Measurements from ENCODE around the gene FRAS1. TPM values are rescaled to one million over a fixed set of nuclear protein-coding genes. Genes with fewer than 3 reads are reported as not detected.

FRAS1 gene
- total RNA-seq, 2 donors from 2014 or later, result 0.07 to 0.10 TPM

DNA sequence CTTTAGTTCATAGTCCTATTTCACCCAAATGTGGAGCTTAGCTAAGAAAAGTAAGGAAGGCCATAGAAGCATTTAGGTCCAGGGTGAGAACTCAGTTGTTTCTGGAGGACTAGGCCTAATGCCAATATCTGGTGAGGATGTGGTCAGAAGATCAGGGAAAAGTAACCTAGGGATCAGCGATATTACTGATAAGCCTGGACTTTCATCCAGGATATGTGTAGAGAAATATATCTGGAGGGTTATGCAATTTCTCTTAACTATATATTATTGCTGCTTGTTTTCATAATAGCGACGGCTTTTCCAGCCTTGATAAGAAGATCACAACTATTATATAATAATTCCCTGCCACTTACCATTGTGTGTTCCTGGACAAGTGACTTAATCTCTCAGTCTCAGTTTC lies 81.1 kb downstream of the FRAS1 start:
- DNase-seq (no peak), ATAC-seq (replicated peaks in 1 of 2) (no peak)
- no peaks in the 10 kb centered on the region for H3K4me1 Mint-ChIP-seq (ENCODE audit: low read depth)
- peaks cover 2 to 4% of the 10 kb centered on the region in 2 donors for H3K9me3 Mint-ChIP-seq
- H3K27me3 Mint-ChIP-seq (ENCODE audit: low read depth), result peaks cover 13% of the 10 kb centered on the region
- H3K27ac Mint-ChIP-seq, result no peak overlapping the region
- H3K4me3 Mint-ChIP-seq, result no peak overlapping the region
- no peaks in the 10 kb centered on the region for H3K36me3 Mint-ChIP-seq (ENCODE audit: insufficient read depth in 2 of 2)

DNA sequence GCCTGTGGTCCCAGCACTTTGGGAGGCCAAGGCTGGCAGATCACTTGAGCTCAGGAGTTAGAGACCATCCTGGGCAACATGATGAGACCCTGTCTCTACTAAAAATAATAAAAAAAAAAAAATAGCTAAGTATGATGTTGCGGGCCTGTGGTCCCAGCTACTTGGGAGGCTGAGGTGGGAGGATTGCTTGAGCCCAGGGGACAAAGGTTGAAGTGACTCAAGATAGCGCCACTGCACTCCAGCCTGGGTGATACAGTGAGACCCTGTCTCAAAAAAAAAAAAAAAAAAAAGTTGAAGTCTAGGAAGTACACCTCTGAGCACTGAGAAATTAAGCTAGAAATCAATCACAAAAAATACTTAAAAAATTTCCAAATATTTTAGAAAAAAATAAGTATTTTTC lies 86.5 kb downstream of the FRAS1 start:
- Mint-ChIP-seq H3K9me3 (peaks cover 2 to 4% of the 10 kb centered on the region in 2 donors), H3K27me3 (ENCODE audit: low read depth) (peaks cover 7% of the 10 kb centered on the region), H3K36me3 (ENCODE audit: insufficient read depth in 2 of 2) (no peaks in the 10 kb centered on the region), H3K27ac (no peak overlapping the region), H3K4me1 (ENCODE audit: low read depth) (no peaks in the 10 kb centered on the region), H3K4me3 (no peak overlapping the region)
- DNase-seq (no peak), ATAC-seq (replicated peaks in 1 of 2) (no peak)

- H3K4me3 Mint-ChIP-seq, result no peak overlapping the region
- DNase-seq (no peak), ATAC-seq (replicated peaks in 1 of 2) (no peak)
- no peaks in the 10 kb centered on the region for H3K27me3 Mint-ChIP-seq (ENCODE audit: low read depth)
- H3K4me1 Mint-ChIP-seq (ENCODE audit: low read depth), result no peaks in the 10 kb centered on the region
- H3K27ac Mint-ChIP-seq, result no peak overlapping the region
- peaks cover 2 to 4% of the 10 kb centered on the region in 2 donors for H3K9me3 Mint-ChIP-seq
- no peaks in the 10 kb centered on the region for H3K36me3 Mint-ChIP-seq (ENCODE audit: insufficient read depth in 2 of 2)
These were observed 87.9 kb downstream of the FRAS1 start for GRCh38 chr4:78145008-78145407.

- DNase-seq, result no peak
- H3K9me3 Mint-ChIP-seq, result peaks cover 2 to 4% of the 10 kb centered on the region in 2 donors
- no peaks in the 10 kb centered on the region for H3K36me3 Mint-ChIP-seq (ENCODE audit: insufficient read depth in 2 of 2)
- no peak overlapping the region for H3K27ac Mint-ChIP-seq
- H3K4me1 Mint-ChIP-seq (ENCODE audit: low read depth), result no peaks in the 10 kb centered on the region
- no peaks in the 10 kb centered on the region for H3K27me3 Mint-ChIP-seq (ENCODE audit: low read depth)
- no peak for ATAC-seq (replicated peaks in 1 of 2)
- no peak overlapping the region for H3K4me3 Mint-ChIP-seq
These were observed 88.5 kb downstream of the FRAS1 start for GRCh38 chr4:78145622-78146021.

DNA sequence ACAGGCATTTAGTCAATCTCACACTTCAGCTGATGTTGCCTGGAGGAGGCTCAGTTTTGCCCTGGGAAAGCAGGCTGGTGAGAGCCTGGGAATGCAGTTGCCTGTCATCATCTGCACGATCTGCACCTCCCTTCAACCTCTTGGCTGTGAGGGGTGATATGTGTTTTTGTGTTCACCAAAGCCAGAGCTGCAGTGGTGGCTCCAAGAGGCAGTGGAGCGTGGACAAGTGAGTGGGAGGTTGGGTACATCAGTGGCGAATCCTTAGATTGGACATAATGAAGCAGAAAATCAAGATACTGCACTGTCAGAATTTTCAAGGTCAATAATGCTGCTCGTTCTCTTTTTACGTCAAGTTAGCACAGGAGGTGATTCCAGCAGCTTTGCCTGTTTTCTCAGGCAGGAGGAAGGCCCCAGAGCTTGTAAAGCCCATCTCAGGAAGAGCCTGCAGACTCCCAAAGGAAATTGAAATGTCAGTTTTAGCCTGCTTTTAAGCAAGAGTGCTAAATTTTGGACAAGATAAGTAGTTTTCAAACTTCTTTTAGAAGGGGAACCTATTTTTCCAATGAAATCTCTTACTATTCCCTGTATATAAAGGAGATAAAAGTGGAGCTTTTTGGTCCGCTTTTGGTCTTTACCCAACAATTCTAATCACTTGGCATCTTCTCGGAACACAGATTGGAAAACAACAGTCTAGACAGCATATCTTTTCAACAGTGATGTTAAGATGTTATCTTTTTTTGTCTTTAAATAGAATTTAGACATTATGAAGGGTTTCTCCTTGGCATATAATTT lies 92.8 kb downstream of the FRAS1 start:
- Mint-ChIP-seq H3K27ac (no peak overlapping the region), H3K4me3 (no peak overlapping the region), H3K9me3 (no peaks in the 10 kb centered on the region), H3K4me1 (ENCODE audit: low read depth) (no peaks in the 10 kb centered on the region), H3K27me3 (ENCODE audit: low read depth) (no peaks in the 10 kb centered on the region), H3K36me3 (ENCODE audit: insufficient read depth in 2 of 2) (no peaks in the 10 kb centered on the region)
- DNase-seq (no peak), ATAC-seq (replicated peaks in 1 of 2) (no peak)

- H3K27ac Mint-ChIP-seq, result no peak overlapping the region
- H3K9me3 Mint-ChIP-seq, result no peaks in the 10 kb centered on the region
- H3K36me3 Mint-ChIP-seq (ENCODE audit: insufficient read depth in 2 of 2), result no peaks in the 10 kb centered on the region
- ATAC-seq (replicated peaks in 1 of 2) (no peak), DNase-seq (no peak)
- H3K4me1 Mint-ChIP-seq (ENCODE audit: low read depth), result no peaks in the 10 kb centered on the region
- no peak overlapping the region for H3K4me3 Mint-ChIP-seq
- no peaks in the 10 kb centered on the region for H3K27me3 Mint-ChIP-seq (ENCODE audit: low read depth)
These were observed 93.4 kb downstream of the FRAS1 start for GRCh38 chr4:78150543-78150864.

- DNase-seq, result no peak
- no peaks in the 10 kb centered on the region for H3K9me3 Mint-ChIP-seq
- H3K27ac Mint-ChIP-seq, result no peak overlapping the region
- no peaks in the 10 kb centered on the region for H3K4me1 Mint-ChIP-seq (ENCODE audit: low read depth)
- ATAC-seq (replicated peaks in 1 of 2), result no peak
- no peaks in the 10 kb centered on the region for H3K36me3 Mint-ChIP-seq (ENCODE audit: insufficient read depth in 2 of 2)
- H3K27me3 Mint-ChIP-seq (ENCODE audit: low read depth), result no peaks in the 10 kb centered on the region
- H3K4me3 Mint-ChIP-seq, result no peak overlapping the region
These were observed 95.7 kb downstream of the FRAS1 start for GRCh38 chr4:78152795-78153194.

DNA sequence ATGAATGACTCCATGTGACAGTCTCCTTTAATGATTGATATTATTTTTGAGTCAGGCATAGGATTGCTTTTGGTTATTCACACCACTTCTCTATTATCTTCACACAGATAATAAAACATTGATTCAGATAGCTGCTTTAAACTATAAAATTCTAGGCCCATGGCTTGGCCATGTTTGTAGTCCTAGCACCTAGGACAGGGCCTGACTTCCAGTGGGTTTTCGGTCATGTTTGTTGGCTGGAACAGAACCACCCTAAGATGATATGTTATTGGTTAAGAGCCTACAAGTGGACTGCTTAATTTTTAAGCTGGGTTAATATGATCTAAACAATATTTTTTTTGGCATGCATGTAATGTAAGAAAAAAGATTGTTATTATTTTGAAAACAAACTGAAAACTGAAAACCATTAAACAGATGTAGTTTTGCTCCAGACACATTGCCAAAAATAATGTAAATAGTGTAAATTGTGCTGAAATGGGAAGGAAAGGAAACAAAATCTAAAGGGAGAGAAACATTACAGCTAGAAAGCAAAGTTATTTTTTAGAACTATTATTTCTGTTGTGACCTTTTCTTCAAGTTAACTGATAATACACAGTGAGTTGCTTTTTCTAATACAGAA lies 98.0 kb downstream of the FRAS1 start:
- ATAC-seq (replicated peaks in 1 of 2) (no peak), DNase-seq (no peak)
- no peak overlapping the region for H3K27ac Mint-ChIP-seq
- no peaks in the 10 kb centered on the region for H3K36me3 Mint-ChIP-seq (ENCODE audit: insufficient read depth in 2 of 2)
- H3K27me3 Mint-ChIP-seq (ENCODE audit: low read depth), result peaks cover 7% of the 10 kb centered on the region
- peaks cover 2 to 4% of the 10 kb centered on the region in 2 donors for H3K9me3 Mint-ChIP-seq
- no peak overlapping the region for H3K4me3 Mint-ChIP-seq
- H3K4me1 Mint-ChIP-seq (ENCODE audit: low read depth), result no peaks in the 10 kb centered on the region

DNA sequence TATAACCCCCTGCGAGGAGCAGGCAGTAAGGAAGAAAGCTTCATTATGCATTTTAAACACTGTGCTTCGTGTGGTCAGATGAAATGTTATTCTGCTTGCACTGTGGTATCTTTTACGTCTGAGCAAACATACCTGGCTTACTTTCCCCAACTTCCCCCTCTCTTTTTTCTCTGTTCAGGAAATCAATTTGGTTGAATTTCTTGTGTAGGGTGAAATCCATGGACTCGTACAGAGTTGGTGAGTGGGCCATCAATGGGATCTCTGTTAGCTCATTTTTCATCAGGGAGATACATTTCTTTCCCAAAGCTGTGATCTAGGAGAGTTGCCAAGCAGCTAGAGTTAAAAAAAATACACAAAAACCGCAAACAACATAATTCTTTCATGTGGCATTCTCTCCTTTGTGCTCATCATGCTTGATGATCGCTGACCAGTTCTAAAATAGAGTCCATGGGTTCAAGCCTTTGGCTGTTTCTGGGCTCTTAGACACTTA lies 98.5 kb downstream of the FRAS1 start:
- H3K4me1 Mint-ChIP-seq (ENCODE audit: low read depth), result no peaks in the 10 kb centered on the region
- H3K9me3 Mint-ChIP-seq, result peaks cover 2 to 4% of the 10 kb centered on the region in 2 donors
- H3K27ac Mint-ChIP-seq, result no peak overlapping the region
- no peak overlapping the region for H3K4me3 Mint-ChIP-seq
- no peak for DNase-seq
- peaks cover 7% of the 10 kb centered on the region for H3K27me3 Mint-ChIP-seq (ENCODE audit: low read depth)
- ATAC-seq (replicated peaks in 1 of 2), result no peak
- no peaks in the 10 kb centered on the region for H3K36me3 Mint-ChIP-seq (ENCODE audit: insufficient read depth in 2 of 2)

DNA sequence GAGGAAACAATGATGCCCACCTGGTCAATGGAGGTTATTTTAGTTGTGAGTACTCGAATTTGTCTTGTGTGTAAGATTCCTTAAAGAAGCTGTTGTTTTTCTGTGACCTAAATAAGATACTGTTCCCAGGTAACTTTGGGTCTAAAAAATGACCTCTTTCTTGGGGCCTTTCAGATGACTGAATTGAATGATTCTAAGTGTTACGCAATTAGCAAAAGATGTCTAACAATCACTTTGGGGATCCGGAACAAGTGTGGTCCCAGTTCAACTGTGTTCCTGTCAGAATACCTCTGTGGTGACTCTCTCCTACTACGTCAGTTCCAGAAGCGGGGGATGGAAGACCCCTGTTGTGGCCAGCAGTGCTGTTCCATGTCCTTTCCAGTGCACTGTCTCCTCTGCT lies 99.4 kb downstream of the FRAS1 start:
- H3K36me3 Mint-ChIP-seq (ENCODE audit: insufficient read depth in 2 of 2), result no peaks in the 10 kb centered on the region
- H3K27me3 Mint-ChIP-seq (ENCODE audit: low read depth), result peaks cover 7% of the 10 kb centered on the region
- no peak overlapping the region for H3K27ac Mint-ChIP-seq
- H3K4me3 Mint-ChIP-seq, result no peak overlapping the region
- DNase-seq (no peak), ATAC-seq (replicated peaks in 1 of 2) (no peak)
- H3K9me3 Mint-ChIP-seq, result peaks cover 2 to 4% of the 10 kb centered on the region in 2 donors
- no peaks in the 10 kb centered on the region for H3K4me1 Mint-ChIP-seq (ENCODE audit: low read depth)

- Mint-ChIP-seq H3K4me3 (no peak overlapping the region), H3K4me1 (ENCODE audit: low read depth) (no peaks in the 10 kb centered on the region), H3K27ac (no peak overlapping the region), H3K9me3 (peaks cover 2 to 4% of the 10 kb centered on the region in 2 donors), H3K27me3 (ENCODE audit: low read depth) (peaks cover 7% of the 10 kb centered on the region), H3K36me3 (ENCODE audit: insufficient read depth in 2 of 2) (no peaks in the 10 kb centered on the region)
- ATAC-seq (replicated peaks in 1 of 2) (no peak), DNase-seq (no peak)
These were observed 105.2 kb downstream of the FRAS1 start for GRCh38 chr4:78162342-78162741.

GRCh38 chr4:78162821-78163220 lies 105.7 kb downstream of the FRAS1 start:
- no peak overlapping the region for H3K27ac Mint-ChIP-seq

GRCh38 chr4:78165758-78166157 lies 108.6 kb downstream of the FRAS1 start:
- ATAC-seq (replicated peaks in 1 of 2) (no peak), DNase-seq (no peak)
- Mint-ChIP-seq H3K27ac (no peak overlapping the region), H3K27me3 (ENCODE audit: low read depth) (peaks cover 7% of the 10 kb centered on the region), H3K9me3 (no peaks in the 10 kb centered on the region), H3K36me3 (ENCODE audit: insufficient read depth in 2 of 2) (no peaks in the 10 kb centered on the region), H3K4me3 (no peak overlapping the region), H3K4me1 (ENCODE audit: low read depth) (no peaks in the 10 kb centered on the region)

More at GRCh38 chr4:78162821-78163220, 105.7 kb downstream of the FRAS1 start:
- ATAC-seq (replicated peaks in 1 of 2) (no peak), DNase-seq (no peak)
- Mint-ChIP-seq H3K27me3 (ENCODE audit: low read depth) (peaks cover 7% of the 10 kb centered on the region), H3K36me3 (ENCODE audit: insufficient read depth in 2 of 2) (no peaks in the 10 kb centered on the region), H3K4me3 (no peak overlapping the region), H3K9me3 (peaks cover 2 to 4% of the 10 kb centered on the region in 2 donors), H3K4me1 (ENCODE audit: low read depth) (no peaks in the 10 kb centered on the region)

GRCh38 chr4:78166622-78167021 lies 109.5 kb downstream of the FRAS1 start:
- Mint-ChIP-seq H3K4me1 (ENCODE audit: low read depth) (no peaks in the 10 kb centered on the region), H3K27me3 (ENCODE audit: low read depth) (peaks cover 7% of the 10 kb centered on the region), H3K36me3 (ENCODE audit: insufficient read depth in 2 of 2) (no peaks in the 10 kb centered on the region), H3K9me3 (no peaks in the 10 kb centered on the region), H3K4me3 (no peak overlapping the region), H3K27ac (no peak overlapping the region)
- ATAC-seq (replicated peaks in 1 of 2) (no peak), DNase-seq (no peak)
